Measurements from ENCODE around the gene CARHSP1.

DNA sequence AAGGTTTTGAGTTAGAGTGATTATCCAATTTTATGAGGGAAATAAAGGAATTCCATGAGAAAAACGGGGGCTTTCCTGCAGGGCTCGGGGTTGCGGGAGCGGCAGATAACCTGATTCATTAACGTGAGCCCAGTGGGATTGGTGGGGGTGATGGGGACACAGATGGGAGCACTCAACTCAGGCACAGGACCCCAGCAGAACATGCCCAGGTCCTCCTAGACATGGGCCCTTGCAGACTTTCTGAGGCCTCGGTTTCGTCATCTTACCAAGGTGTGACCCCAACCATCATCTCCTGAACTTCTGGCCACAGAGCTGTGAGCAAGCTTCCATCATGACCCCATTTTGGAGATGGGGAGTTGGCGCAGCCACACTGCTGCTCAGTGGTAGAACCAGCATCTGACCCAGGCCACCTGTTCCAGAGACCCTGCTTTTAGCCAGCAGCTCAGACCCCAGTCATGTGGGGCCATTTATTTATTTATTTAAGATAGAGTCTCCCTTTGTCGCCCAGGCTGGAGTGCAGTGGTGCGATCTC lies 22.3 kb downstream of the CARHSP1 start:
- TF ChIP-seq POLR2A (IDR thresholded peaks at IDR 0.05; ENCODE audit: low read length) (no peak), GATA1 (IDR thresholded peaks at IDR 0.05; ENCODE audit: low read depth, low read length) (no peak)
